DOHH2 (cell line): Measurements from ENCODE around the gene VRK2.
A peak's percentile ranks its signal among the peaks of the same experiment; 100 is the strongest.

ENCODE experiments used
- H3F3A ChIP-seq: fragments of 200-600 bp; sonication (generic), shearing (Covaris generic); 2 replicates; pipeline ENCODE4 v1.6.0; 2016; ENCODE audit warnings: antibody characterized with exemption, mild to moderate bottlenecking; ENCODE audit not compliant: control insufficient read depth, insufficient read depth
- H3K27ac ChIP-seq: fragments of 200-600 bp; sonication (generic); 2 replicates; pipeline ENCODE4 v1.5.1; 2014; ENCODE audit warnings: low read depth, mild to moderate bottlenecking, low read length, moderate library complexity
- H3K27me3 ChIP-seq: fragments of 200-600 bp; sonication (generic); 2 replicates; pipeline ENCODE4 v1.6.1; 2014; ENCODE audit warnings: mild to moderate bottlenecking, low read length, mixed read lengths; ENCODE audit not compliant: control insufficient read depth
- H3K36me3 ChIP-seq: fragments of 200-600 bp; sonication (generic); 2 replicates; pipeline ENCODE4 v1.6.1; 2014; ENCODE audit warnings: mild to moderate bottlenecking, low read length, moderate library complexity, mixed read lengths; ENCODE audit not compliant: control insufficient read depth
- H3K4me1 ChIP-seq: fragments of 200-600 bp; sonication (generic); 2 replicates; pipeline ENCODE4 v1.6.1; 2014; ENCODE audit warnings: mild to moderate bottlenecking, low read length, mixed read lengths; ENCODE audit not compliant: control insufficient read depth
- H3K4me2 ChIP-seq: fragments of 200-600 bp; sonication (generic); 2 replicates; pipeline ENCODE4 v1.6.0; 2014; ENCODE audit warnings: mild to moderate bottlenecking, low read length, moderate library complexity
- H3K4me3 ChIP-seq: fragments of 200-600 bp; sonication (generic); 2 replicates; pipeline ENCODE4 v1.5.1; 2014; ENCODE audit warnings: mild to moderate bottlenecking, low read length, mixed read lengths
- H3K79me2 ChIP-seq: fragments of 200-600 bp; sonication (generic); 2 replicates; pipeline ENCODE4 v1.6.1; 2014; ENCODE audit warnings: mild to moderate bottlenecking, low read length, mixed read lengths; ENCODE audit not compliant: control insufficient read depth
- H3K9me2 ChIP-seq: fragments of 200-600 bp; sonication (generic); replicated peaks from 2 replicates; pipeline ENCODE4 v1.6.1; 2014; ENCODE audit warnings: mild to moderate bottlenecking, low read length, mixed read lengths; ENCODE audit not compliant: control insufficient read depth
- H3K9me3 ChIP-seq: fragments of 200-600 bp; sonication (generic); 2 replicates; pipeline ENCODE4 v1.6.1; 2014; ENCODE audit warnings: antibody characterized with exemption, low read length, mixed read lengths; ENCODE audit not compliant: control insufficient read depth, insufficient read depth
- H4K20me1 ChIP-seq: fragments of 200-600 bp; sonication (generic); 2 replicates; pipeline ENCODE4 v1.6.0; 2014; ENCODE audit warnings: low read depth, mild to moderate bottlenecking, antibody characterized with exemption, low read length, moderate library complexity; ENCODE audit not compliant: control insufficient read depth, insufficient read depth
- EZH2phosphoT487 ChIP-seq: fragments of 200-600 bp; sonication (generic); IDR thresholded peaks from 2 replicates; pipeline ENCODE4 v1.6.1; 2017; ENCODE audit warnings: borderline replicate concordance, mild to moderate bottlenecking, antibody characterized with exemption, low read length, moderate library complexity, mixed read lengths
- TF ChIP-seq, protein P1 (sequence below): fragments of 200-600 bp; sonication (generic); IDR thresholded peaks from one replicate; pipeline ENCODE4 v1.5.1; 2014; ENCODE audit warnings: antibody characterized with exemption, mild to moderate bottlenecking, low read depth, low read length; ENCODE audit not compliant: poor library complexity, severe bottlenecking

VRK2 gene

DNA sequence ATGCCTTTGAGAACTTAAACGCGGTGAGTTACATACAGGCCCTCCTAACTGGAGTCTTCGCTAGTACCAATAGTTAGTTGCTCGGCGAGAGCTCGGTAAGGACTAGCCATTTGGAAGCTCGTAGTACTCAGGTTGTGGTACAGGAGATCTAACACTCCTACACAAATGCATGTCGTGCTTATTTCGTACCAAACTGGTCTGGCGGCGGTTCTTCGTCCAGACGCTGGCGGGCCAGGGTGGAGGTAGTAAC, 346 bp upstream of the VRK2 start:
- Histone ChIP-seq H3K9me2 (no peaks in the 10 kb centered on the region), H3K36me3 (peaks cover 22% of the 10 kb centered on the region), H4K20me1 (no peaks in the 10 kb centered on the region), H3K4me1 (peaks cover 28% of the 10 kb centered on the region), H3K4me3 (peak overlapping the region; percentile 92), H3K27ac (peak overlapping the region; percentile 84), H3K4me2 (peak overlapping the region; percentile 84), H3K9me3 (no peaks in the 10 kb centered on the region), H3F3A (peaks cover 2% of the 10 kb centered on the region; the same call in 1 of the 2 replicates), H3K79me2 (peaks cover 38% of the 10 kb centered on the region), H3K27me3 (no peaks in the 10 kb centered on the region)
- TF ChIP-seq, protein P1, sequence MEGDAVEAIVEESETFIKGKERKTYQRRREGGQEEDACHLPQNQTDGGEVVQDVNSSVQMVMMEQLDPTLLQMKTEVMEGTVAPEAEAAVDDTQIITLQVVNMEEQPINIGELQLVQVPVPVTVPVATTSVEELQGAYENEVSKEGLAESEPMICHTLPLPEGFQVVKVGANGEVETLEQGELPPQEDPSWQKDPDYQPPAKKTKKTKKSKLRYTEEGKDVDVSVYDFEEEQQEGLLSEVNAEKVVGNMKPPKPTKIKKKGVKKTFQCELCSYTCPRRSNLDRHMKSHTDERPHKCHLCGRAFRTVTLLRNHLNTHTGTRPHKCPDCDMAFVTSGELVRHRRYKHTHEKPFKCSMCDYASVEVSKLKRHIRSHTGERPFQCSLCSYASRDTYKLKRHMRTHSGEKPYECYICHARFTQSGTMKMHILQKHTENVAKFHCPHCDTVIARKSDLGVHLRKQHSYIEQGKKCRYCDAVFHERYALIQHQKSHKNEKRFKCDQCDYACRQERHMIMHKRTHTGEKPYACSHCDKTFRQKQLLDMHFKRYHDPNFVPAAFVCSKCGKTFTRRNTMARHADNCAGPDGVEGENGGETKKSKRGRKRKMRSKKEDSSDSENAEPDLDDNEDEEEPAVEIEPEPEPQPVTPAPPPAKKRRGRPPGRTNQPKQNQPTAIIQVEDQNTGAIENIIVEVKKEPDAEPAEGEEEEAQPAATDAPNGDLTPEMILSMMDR: no peak

DNA sequence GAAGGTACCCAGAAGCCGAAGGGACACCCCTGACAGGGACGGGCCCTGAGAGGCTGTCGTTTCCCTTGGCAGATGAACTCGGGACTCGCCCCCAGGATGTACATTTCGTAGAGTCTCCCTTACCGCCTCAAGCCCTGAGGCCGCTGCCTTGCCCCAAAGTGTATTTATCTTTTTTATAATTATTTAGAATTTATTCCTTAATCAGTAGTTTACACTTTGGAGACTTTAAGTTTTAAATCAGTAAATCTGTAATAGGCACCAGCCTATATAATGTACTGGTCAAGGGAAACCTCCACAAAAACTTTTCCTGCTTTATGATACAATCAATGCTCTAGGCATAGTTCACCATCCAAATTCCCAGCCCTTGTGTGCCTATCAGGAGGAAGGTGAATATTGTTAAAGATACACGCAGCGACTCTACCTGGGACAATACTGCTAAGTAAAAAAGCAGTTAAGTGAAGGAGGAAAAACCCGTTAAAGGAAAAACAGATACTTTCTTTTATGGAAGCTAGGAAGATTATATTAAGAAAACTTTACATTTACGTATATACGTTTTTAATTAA, 848 bp downstream of the VRK2 start:
- Histone ChIP-seq H3K9me2 (no peaks in the 10 kb centered on the region), H3K4me3 (peak overlapping the region; percentile 92), H3K27me3 (no peaks in the 10 kb centered on the region), H3K4me1 (peaks cover 28% of the 10 kb centered on the region), H4K20me1 (no peaks in the 10 kb centered on the region), H3K27ac (peak overlapping the region; percentile 84), H3K4me2 (peak overlapping the region; percentile 84), H3K9me3 (no peaks in the 10 kb centered on the region), H3F3A (peaks cover 2% of the 10 kb centered on the region; the same call in 1 of the 2 replicates), H3K79me2 (peaks cover 38% of the 10 kb centered on the region), H3K36me3 (peaks cover 28% of the 10 kb centered on the region)
- TF ChIP-seq EZH2phosphoT487: no peak
- TF ChIP-seq, protein P1: no peak

- no peak overlapping the region for H3K27ac ChIP-seq
- TF ChIP-seq, protein P1: no peak
- TF ChIP-seq EZH2phosphoT487: no peak
- peaks cover 24% of the 10 kb centered on the region for H3K4me1 ChIP-seq
- no peaks in the 10 kb centered on the region for H4K20me1 ChIP-seq
- peak overlapping the region; percentile 92 for H3K4me3 ChIP-seq
- peaks cover 2% of the 10 kb centered on the region; the same call in 1 of the 2 replicates for H3F3A ChIP-seq
- peaks cover 28% of the 10 kb centered on the region for H3K36me3 ChIP-seq
- no peaks in the 10 kb centered on the region for H3K9me3 ChIP-seq
- no peaks in the 10 kb centered on the region for H3K27me3 ChIP-seq
- peak overlapping the region; percentile 84 for H3K4me2 ChIP-seq
- no peaks in the 10 kb centered on the region for H3K9me2 ChIP-seq
- H3K79me2 ChIP-seq: peaks cover 38% of the 10 kb centered on the region
These were observed 1.4 kb downstream of the VRK2 start for GRCh38 chr2:58047961-58048360.
